ENCODE results near the gene ETFB.

The ETFB gene

DNA sequence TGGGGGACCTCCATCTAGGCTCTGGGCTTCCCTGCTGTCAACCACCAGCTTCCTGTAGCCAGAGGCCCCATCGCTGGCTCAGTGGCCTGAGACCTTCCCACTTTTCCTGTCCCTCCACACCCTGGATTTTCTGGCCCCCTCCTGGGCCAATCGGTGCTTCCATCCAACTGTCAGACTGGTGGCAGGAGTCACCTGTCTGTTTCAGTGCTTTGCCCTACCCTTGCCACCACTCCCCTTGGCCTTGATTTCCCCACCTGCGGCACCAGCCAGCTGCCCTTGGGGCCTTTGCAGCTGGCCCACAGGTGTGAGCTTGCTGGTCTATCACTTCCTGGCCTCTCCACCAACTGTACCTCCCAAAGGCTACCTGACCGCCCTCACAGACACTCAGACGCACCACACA lies 36.8 kb downstream of the ETFB start:
- DNase-seq (ENCODE audit: low read depth in 2 of 3, low spot score in 1 of 3): no peak

DNA sequence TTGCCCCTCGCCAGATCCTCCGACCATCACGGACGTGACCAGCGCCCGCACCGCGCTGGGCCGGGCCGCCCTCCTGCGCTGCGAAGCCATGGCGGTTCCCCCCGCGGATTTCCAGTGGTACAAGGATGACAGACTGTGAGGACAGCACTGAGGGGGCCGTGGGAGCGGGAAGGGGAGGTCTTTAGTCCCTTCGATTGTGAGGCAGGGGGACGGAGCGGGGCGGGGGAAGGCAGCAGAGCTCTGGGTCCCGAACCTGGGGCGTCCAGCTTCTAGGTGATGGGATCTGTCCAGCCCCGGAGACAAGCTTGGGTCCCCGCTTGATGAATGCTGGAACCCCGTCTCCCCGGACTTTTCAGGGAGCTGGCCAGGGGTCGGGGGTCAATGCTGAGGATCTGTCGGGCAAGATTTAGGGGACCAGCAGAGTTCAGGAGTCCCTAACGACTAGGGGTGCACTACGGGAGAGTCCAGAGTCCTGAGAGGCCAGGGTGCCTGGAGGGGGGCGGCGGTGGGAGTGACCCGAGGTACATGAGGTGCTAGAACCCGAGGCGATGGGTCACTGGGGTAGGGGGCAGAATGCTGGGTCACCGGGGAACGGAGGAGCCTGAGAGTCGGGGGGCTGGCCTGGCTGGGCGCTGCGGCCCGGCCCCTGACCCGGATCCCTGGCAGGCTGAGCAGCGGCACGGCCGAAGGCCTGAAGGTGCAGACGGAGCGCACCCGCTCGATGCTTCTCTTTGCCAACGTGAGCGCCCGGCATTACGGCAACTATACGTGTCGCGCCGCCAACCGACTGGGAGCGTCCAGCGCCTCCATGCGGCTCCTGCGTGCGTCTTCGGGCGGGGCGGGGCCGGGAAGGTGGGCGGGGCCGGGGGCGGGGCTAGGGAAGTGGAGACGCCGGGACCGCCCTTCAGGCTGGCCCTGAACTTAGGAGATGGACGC lies 38.9 kb downstream of the ETFB start:
- peak; percentile 43 to 48 (median 45) for DNase-seq (ENCODE audit: low read depth in 2 of 3, low spot score in 1 of 3)

DNA sequence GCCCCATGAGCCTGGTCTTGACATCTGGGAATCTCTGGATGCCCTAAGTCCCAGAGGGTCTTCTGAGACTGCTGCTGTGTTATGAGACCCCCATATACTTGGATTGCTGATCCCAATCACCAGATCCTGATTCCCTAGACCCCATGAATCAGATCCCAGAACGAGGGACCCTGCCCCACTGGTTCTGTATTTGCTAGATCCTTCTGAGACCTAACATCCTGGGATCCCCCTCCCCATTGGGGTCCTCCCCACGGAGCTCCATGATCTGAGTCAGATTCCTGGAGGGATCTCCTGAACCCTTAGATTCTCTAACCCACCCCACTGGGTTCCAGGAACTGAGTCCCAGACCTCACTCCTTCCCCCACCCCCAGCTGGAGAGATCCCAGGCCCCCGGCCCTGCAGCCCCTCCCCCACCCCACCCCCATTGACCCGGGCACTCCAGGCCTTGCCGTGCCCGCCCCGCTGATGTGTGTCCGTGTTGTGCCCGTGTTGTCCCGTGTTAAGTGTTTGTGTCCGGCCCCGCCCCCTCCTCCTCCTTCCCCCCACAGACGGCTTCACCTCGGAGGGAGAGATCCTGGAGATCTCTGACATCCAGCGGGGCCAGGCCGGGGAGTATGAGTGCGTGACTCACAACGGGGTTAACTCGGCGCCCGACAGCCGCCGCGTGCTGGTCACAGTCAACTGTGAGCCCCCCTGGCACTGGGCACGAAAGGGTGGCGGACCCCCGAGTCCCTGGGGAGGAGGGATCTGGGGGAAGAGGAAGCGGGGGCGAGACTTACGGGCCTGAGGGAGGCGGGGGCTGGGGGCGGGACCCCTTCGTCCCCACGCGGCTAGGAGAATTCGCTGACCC lies 39.7 kb downstream of the ETFB start:
- no peak for DNase-seq (ENCODE audit: low read depth in 2 of 3, low spot score in 1 of 3)

DNA sequence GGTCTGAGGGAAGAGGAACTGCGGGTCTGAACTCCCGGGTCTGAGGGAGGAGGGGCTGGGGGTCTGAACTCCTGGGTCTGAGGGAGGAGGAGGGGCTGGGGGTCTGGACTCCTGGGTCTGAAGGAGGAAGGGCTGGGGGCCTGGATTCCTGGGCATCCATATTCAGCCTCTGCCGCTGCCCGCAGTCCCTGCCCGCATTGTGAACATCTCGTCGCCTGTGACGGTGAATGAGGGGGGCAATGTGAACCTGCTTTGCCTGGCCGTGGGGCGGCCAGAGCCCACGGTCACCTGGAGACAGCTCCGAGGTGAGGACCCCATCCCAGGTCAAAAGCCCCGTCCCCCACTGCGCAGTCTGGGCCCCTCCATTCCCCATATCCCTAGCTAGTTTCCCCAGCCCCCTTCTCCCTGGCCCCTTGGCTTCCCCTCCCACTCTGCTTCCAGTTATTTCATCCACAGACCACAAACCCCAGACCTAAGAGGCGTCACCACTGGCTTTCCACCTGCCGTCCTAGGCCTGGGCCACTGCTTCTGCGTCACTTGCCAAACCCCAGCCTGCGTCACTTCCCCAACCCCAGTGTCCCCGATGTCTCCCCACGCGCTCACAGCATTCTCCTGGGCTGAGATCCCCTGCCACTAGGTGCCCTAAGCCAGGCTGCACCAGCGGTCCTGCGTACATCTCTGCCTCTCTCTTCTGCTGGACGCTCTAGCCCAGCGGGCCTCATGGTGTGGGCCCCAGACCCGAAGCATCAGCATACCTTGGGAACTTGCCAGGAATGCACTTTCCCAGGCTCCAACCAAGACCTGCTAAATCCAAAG lies 40.8 kb downstream of the ETFB start:
- DNase-seq (ENCODE audit: low read depth in 2 of 3, low spot score in 1 of 3): no peak

DNA sequence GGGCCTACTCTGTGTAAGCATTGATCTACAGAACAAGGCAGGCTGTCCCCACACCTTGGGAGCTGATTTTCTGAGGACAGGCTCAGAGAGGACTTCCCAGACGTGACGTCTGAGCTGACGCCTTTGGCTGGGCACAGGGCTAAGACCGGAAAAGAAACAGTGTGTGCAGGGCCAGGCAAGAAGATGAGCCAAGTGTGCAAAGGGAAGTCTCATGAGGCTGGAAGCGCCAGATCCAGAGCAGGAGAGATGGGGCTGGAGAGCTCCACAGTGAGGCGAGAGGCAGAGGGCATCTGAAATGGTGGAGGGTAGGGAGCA lies 42.1 kb downstream of the ETFB start:
- DNase-seq (ENCODE audit: low read depth in 2 of 3, low spot score in 1 of 3): no peak

DNA sequence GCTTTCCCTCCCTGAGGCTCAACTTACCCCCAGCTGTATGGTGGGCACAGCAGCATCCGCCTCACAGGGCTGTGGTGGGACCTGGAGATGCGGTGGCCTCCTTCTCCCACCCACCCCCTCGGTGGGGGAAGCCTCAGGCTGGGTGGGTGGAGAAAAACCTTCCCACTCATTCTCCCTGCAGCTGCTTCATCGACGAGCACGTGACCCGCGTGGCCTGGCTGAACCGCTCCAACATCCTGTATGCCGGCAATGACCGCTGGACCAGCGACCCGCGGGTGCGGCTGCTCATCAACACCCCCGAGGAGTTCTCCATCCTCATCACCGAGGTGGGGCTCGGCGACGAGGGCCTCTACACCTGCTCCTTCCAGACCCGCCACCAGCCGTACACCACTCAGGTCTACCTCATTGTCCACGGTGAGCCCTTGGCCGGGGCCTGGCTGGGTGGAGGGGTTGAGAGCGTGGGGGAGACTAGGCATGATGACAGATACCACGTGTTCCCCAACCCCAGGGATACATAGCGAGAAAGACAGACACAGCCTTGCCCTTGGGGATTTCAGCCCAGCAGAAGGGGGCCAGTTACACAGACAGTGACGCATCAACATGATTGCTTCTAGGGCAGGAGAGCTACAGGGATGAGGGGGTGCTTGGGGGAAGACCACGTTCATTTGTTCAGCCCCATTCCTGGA lies 42.6 kb downstream of the ETFB start:
- DNase-seq (ENCODE audit: low read depth in 2 of 3, low spot score in 1 of 3): no peak

DNA sequence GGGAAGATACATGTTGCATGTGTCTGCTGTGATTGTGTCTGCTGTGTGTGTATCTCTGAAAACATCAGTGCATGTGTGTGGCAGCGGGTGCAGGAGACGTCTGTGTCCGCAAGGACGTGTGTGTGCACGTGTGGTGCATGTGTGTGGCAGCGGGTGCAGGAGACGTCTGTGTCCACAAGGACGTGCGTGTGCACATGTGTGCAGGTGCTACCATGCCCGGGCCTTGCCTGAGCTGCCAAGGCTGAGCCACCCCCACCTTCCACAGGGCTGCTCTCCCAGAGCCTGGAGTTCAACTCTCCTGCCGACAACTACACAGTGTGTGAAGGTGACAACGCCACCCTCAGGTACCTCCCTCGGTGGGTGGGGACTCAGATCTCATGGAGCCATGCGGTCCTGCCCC lies 44.4 kb downstream of the ETFB start:
- no peak for DNase-seq (ENCODE audit: low read depth in 2 of 3, low spot score in 1 of 3)

DNA sequence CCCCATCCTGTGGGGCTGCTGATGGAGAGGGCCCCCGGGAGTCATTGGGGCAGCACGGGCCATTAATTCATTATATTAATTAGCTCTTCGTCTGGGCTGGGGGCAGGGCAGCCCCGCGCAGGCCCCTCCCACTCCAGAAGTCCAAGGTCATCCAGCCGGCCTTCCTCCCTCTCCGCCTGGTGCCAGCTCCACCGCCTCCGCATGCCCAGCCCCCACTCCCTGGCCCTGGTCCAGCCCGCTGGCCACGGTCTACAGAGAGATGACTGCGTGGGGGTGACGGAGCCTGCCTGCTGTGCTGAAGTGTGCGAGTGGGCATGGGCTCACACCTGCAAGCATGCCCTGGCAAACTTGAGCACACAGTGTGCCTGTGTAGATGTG lies 45.9 kb downstream of the ETFB start:
- no peak for DNase-seq (ENCODE audit: low read depth in 2 of 3, low spot score in 1 of 3)

DNA sequence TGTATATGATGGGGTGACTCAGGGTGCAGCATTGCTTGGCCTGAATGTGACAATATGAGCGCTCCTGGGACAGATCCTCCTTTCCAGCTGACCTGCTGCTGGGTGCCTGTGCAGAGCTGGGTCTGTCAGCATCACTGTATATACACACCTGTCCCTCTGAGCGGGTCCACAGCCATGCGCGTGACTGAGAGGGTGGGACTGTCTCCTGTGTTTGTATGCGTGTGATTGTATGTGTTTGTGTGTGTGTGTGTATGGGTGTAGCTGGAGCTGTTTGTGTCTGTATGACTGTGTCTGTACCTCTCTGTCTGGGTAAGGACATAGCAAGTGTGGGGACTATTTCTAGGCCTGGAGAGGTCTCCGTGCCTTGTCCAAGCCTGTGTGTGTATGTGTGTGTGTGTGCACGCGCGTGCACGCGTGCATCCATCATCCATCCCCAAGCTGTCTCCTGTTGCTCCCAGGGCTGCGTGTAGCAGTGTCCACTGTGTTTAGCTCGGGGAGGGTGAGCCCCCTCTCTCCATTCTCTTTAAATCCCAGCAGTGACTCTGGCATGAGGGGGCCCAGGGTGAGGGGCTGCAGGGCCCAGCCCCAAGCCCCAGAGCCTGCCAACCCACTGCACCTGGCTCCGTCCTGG lies 46.4 kb downstream of the ETFB start:
- DNase-seq (ENCODE audit: low read depth in 2 of 3, low spot score in 1 of 3): no peak

DNA sequence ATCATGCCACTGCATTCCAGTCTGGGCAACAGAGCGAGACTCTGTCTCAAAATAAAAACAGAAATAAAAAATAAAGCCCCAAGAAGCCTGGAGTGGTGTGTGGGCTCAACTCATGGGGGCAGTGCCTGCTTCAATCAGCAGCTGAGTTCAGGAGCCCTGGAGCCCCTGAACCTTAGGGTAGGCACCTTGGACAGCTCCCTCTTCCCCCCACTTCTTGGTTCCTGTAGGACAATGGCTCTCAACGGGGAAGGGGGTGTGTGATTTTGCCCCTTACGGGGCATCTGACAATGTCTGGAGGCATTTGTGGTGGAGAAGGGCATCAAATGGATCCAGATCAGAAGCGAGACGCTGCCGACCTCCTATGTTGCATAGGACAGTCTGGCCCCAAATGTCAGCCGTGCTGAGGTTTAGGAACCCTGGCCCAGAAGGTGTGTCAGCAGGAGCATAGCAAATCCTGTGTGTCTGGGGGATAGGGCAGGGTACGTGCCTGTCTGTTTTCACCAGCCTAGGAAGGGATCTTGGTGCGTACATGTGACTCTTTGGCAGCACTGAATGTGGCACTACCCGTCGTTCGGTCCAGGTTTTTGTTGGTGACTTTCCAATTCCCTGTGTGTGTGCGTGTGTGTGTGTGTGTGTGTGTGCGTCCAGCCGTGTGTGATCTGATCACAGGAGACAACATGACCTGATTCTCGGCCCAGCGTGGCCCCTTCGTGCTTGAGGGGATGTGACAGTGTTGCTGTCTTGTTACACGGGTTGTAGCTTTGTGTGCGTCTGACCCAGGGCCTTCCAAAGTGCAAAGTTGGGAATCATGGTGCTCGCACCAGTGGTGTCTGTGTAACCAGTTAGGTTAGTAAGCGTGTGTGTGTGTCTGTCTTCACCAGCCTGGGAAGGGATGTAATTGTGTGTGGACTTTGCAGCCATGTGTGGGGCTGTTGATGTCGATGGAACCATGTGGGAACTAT lies 47.2 kb downstream of the ETFB start:
- no peak for DNase-seq (ENCODE audit: low read depth in 2 of 3, low spot score in 1 of 3)

DNA sequence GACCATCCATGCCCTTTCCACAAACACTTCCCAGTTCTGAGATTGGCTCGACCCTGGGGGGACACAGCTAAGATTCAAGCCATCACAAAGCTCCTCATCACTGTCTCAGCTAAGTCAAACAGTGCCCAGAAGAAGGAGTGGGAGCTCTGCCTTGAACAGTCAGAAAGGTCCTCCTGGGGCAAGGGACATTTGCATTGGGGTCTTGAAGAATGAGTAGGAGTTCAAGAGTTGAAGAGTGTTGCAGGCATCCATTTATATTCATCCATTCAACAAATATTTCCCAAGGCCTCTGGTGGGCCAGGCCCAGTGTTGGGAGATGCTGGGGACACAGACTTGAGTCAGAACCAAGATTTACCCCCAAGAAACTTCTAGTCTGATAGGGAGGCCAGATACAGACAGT lies 48.2 kb downstream of the ETFB start:
- DNase-seq (ENCODE audit: low read depth in 2 of 3, low spot score in 1 of 3): no peak

DNA sequence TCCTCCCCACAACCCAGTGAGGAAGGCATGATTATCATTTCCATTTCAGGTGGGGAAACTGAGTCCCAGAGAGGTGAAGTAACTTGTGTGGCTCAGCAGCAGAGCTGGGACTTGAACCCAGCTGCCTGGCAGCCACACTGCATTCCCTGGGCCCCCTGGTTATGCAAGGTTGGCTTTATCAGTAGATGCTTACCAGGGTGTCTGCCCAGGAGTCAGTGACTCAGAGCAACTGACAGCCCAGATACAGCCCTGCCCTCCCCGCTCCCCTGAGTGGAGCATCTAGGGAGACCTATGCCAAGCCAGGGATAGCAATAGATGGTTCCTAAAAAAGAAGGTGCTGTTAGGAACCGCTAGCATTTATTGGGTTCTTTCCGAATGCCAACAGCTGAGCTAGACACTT lies 48.8 kb downstream of the ETFB start:
- no peak for DNase-seq (ENCODE audit: low read depth in 2 of 3, low spot score in 1 of 3)

DNA sequence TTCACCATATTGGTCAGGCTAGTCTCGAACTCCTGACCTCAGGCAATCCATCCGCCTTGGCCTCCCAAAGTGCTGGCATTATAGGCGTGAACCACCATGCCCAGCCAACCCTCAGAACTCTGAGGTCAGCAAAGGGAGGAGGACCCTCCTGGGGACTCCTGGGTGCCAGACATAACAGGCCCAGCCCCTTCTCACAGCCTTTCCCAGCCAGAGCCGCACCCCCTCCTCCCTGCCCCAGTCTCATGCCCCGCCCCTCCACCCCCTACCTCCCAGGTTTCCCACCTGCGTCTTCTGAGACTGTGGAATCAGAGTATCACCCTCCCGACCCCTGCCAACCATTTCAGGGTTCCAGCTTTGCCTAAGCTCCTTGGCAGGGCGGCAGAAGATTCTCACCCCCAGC lies 49.5 kb downstream of the ETFB start:
- no peak for DNase-seq (ENCODE audit: low read depth in 2 of 3, low spot score in 1 of 3)

DNA sequence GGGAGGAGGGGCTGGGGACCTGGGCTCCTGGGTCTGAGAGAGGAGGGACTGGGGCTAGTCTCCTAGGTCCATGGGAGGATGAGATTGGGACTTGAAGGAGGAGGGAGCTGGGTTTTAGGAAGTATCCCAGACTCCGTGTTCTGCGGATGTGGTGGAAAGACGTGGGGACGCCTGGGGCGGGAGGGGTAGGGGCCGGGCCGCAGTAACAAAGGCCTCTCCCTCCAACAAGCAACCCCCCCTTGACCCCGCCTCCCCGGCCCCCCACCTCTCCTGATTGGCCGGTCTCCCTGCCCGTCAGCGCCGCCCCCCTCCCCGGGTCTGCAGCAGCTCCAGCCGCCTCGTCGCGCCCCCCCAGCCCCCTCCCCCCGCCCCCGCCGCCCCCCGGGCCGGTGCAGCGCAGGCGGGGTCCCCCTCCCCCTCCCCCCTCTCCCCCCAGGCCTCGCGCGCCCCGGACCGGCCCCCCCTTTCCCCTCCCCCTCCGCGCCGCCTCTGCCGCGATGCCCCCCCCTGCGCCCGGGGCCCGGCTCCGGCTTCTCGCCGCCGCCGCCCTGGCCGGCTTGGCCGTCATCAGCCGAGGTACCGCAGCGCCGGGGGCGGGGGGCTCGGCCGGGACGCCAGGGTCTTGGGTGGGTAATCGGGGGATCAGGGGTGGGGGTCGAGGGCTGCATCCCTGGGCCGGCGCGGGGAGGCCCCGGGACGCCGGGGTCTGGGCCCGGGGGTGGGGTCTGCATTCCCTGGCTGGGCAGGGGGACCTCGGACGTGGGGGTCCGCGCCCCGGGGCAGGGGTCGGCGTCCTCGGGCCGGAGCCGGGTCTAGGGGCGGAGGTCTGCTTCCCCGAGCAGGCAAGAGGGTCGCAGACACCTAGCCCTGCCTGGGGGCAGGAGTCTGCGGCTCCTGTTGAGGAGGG lies 54.6 kb downstream of the ETFB start, which contains the start of gene IGLON5:
IGLON5 (plus strand) TSS at position 294 of the 907 bp plus-strand sequence; CDS start at position 498, 204 bp downstream.
- DNase-seq (ENCODE audit: low read depth in 2 of 3, low spot score in 1 of 3): no peak

DNA sequence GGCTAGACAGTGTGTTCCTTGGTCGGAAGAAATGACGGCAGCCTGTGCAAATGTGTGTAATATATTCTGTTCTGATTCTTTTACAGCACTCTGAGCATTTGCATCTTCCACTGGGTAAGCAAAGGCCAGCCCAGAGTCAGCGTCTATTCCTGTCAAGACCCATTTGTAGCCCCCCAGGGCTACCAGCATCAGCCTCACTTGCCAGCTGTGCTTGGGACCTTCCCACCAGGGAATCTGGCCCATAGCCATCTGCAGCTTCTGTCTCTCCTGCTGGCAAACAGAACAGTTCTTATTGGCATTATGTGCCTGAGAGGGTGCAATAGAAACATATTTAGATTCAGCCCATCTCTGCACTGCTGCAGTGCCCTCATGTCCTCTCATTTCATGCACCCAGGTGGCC lies 60.7 kb downstream of the ETFB start:
- DNase-seq (ENCODE audit: low read depth in 2 of 3, low spot score in 1 of 3): no peak

DNA sequence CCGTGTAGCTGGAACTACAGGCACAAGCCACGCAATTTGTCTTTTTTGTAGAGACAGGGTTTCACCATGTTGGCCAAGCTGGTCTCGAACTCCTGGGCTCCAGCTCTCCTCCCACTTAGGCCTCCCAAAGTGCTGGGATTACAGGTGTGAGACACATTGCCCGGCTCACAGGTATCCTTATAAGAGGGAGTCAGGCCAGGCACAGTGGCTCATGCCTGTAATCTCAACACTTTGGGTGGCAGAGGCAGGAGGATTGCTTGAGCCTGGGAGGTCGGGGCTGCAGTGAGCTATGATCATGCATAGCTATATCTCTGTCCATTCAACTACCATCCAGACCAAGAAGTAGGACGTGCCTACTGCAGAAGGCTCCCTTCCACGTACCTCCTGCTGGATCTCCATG lies 64.9 kb downstream of the ETFB start:
- no peak for DNase-seq (ENCODE audit: low read depth in 2 of 3, low spot score in 1 of 3)

DNA sequence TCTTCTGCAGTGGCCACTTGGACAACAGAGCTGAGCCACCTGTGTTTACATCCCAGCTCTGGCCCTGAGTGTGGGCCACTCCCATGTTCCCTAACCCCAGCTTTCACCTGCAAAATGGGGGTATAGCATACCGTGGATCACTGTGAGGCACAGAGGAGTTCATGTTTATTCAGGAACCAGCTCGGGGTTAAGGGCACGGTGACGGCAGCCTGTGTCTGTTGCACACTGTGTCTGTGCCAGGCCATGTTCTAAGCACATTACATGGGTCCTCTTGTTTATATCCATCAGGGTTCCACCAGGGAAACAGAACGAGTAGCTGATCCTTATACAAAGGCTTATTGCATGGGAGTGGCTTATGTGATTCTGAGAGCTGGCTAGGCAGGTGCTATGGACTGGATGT lies 68.8 kb downstream of the ETFB start:
- DNase-seq (ENCODE audit: low read depth in 2 of 3, low spot score in 1 of 3): no peak
